ENCODE data around the gene EXOC3. TPM values are rescaled to one million over a fixed set of nuclear protein-coding genes. Genes with fewer than 3 reads are reported as not detected.

The EXOC3 gene
- total RNA-seq, 1 donor from 2014 or later, result 46.2 TPM

DNA sequence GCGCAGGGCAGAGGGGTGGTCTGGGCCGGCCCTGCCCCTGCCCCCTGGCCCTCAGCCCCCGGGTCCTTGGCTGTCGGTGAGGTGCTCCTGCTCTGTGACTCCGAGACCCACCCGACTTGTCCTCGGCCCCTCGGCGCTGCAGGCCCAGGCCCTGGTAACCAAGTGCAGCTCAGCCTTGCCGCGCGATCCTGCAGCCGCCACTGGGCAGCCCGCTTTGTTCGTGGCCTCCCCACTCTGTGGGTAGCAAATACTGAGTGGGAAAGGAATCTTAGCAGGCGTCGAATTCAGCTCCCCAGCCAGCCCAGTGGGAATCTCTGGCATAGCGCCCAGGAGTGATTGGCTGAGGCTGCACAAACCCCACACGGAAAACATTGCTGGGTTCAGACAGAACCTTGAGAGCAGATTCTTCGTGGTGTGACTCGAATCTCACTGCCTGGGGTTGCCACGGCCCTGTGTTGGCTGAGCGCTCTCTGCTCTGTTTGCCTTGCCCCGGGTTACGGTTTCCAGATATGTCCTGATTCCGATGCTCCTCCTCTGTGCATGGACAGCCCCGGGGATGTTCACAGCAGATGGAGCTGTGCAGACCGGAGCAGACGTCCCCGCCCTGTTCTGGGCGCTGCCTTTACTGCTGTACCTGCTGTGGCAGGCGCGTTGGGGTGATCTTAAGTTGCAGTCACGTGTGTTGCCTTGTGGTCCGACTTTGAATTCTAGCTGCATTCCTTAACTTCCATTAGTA lies 13.4 kb upstream of the EXOC3 start:
- intact Hi-C loops (cut with micrococcal nuclease), result no loop called here

GRCh38 chr5:430214-430925 lies 12.6 kb upstream of the EXOC3 start:
- Histone ChIP-seq H3K27ac (replicated peaks) (no peak overlapping the region), H3K4me3 (no peak overlapping the region), H3K36me3 (no peaks in the 10 kb centered on the region), H3K4me1 (peaks cover 10% of the 10 kb centered on the region), H3K9me3 (replicated peaks) (no peaks in the 10 kb centered on the region), H3K27me3 (ENCODE audit: low read depth) (peaks cover 4% of the 10 kb centered on the region)
- TF ChIP-seq, protein P1, sequence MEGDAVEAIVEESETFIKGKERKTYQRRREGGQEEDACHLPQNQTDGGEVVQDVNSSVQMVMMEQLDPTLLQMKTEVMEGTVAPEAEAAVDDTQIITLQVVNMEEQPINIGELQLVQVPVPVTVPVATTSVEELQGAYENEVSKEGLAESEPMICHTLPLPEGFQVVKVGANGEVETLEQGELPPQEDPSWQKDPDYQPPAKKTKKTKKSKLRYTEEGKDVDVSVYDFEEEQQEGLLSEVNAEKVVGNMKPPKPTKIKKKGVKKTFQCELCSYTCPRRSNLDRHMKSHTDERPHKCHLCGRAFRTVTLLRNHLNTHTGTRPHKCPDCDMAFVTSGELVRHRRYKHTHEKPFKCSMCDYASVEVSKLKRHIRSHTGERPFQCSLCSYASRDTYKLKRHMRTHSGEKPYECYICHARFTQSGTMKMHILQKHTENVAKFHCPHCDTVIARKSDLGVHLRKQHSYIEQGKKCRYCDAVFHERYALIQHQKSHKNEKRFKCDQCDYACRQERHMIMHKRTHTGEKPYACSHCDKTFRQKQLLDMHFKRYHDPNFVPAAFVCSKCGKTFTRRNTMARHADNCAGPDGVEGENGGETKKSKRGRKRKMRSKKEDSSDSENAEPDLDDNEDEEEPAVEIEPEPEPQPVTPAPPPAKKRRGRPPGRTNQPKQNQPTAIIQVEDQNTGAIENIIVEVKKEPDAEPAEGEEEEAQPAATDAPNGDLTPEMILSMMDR (IDR thresholded peaks at IDR 0.05; ENCODE audit: borderline replicate concordance), result no peak
- intact Hi-C loops (cut with micrococcal nuclease), result no loop called here
- DNase-seq, result no peak

More for the DNA sequence above, 13.4 kb upstream of the EXOC3 start:
- Histone ChIP-seq H3K36me3 (no peaks in the 10 kb centered on the region), H3K27ac (replicated peaks) (no peak overlapping the region), H3K9me3 (replicated peaks) (no peaks in the 10 kb centered on the region), H3K4me3 (no peak overlapping the region), H3K27me3 (ENCODE audit: low read depth) (peaks cover 8% of the 10 kb centered on the region), H3K4me1 (peaks cover 10% of the 10 kb centered on the region)
- TF ChIP-seq, protein P1 (IDR thresholded peaks at IDR 0.05; ENCODE audit: borderline replicate concordance), result no peak
- DNase-seq, result no peak

DNA sequence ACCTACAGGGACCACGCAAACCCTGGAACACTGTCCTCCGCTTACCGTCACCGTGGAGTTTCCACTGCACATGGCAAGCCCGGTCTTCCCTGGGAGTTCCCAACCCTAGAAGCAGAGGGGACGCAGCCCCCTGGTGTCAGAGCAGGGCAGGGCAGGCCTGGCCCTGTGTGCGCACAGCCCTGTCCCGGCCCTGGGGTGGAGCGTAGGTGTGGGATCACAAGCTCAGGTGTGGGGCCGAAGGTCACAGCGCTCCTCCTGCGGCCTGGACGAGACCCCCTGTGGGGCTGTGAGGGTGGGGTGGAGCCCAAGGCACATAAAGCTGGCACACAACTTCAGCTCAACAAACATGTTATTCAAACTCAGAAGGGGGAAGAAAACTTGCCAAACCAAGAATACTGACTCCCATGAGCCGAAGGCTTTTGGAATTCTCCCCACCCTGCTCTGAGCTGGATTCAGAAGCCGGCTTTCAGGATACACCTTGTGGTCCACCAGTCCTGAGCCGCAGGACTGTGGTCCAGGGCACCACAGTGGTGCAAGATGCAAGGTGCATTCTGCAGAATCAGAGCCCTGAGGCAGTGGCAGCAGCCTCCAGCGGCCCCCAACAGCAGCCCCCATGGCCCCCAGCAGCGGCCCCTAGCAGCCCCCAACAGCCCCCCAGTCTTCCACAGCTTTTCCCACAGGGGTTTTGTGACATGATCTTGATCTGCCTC lies 11.8 kb upstream of the EXOC3 start:
- H3K27me3 ChIP-seq (ENCODE audit: low read depth), result peaks cover 4% of the 10 kb centered on the region
- no peak overlapping the region for H3K27ac ChIP-seq (replicated peaks)
- H3K9me3 ChIP-seq (replicated peaks), result no peaks in the 10 kb centered on the region
- peaks cover 10% of the 10 kb centered on the region for H3K4me1 ChIP-seq
- H3K4me3 ChIP-seq, result no peak overlapping the region
- intact Hi-C loops (cut with micrococcal nuclease), result no loop called here
- no peaks in the 10 kb centered on the region for H3K36me3 ChIP-seq
- no peak for DNase-seq
- TF ChIP-seq, protein P1 (IDR thresholded peaks at IDR 0.05; ENCODE audit: borderline replicate concordance), result peak; percentile 73

GRCh38 chr5:431711-432050 lies 11.3 kb upstream of the EXOC3 start:
- intact Hi-C loops (cut with micrococcal nuclease), result no loop called here
- Histone ChIP-seq H3K27ac (replicated peaks) (no peak overlapping the region), H3K4me3 (no peak overlapping the region)

More at GRCh38 chr5:431711-432050, 11.3 kb upstream of the EXOC3 start:
- H3K9me3 ChIP-seq (replicated peaks), result no peaks in the 10 kb centered on the region
- TF ChIP-seq, protein P1 (IDR thresholded peaks at IDR 0.05; ENCODE audit: borderline replicate concordance), result no peak
- H3K4me1 ChIP-seq, result peaks cover 10% of the 10 kb centered on the region
- no peaks in the 10 kb centered on the region for H3K36me3 ChIP-seq
- peaks cover 4% of the 10 kb centered on the region for H3K27me3 ChIP-seq (ENCODE audit: low read depth)
- no peak for DNase-seq
